MCF 10A (cell line): ENCODE data around the gene AP5B1. TPM values are rescaled to one million over a fixed set of nuclear protein-coding genes. Genes with fewer than 3 reads are reported as not detected.

Experiments
- BruUV-seq: library from RNA; stranded (reverse); fragments of 400-500 nt; replicated peaks from 2 replicates; lab custom pipeline; 2021; lab: Mats Ljungman, UMichigan
- CTCF ChIA-PET: fragments of 300-600 bp; sonication (Branson Sonifier 250); formaldehyde crosslinking; extraction: SDS; loops from one replicate; lab custom pipeline; 2021; ENCODE audit warnings: antibody characterized with exemption, inconsistent platforms; lab: Yijun Ruan, JAX
- POLR2A ChIA-PET: fragments of 300-600, 350-650 bp; sonication (Branson Sonifier 250); formaldehyde crosslinking; extraction: SDS; loops from one replicate; lab custom pipeline; 2020; ENCODE audit warnings: antibody characterized with exemption, inconsistent platforms; lab: Yijun Ruan, JAX
- DNase-seq: peaks from one replicate; pipeline ENCODE4 v3.0.0-alpha.2; 2018; ENCODE audit not compliant: unreplicated experiment
- H3K27ac Mint-ChIP-seq: one replicate; pipeline ENCODE4 v1.8.0; 2022; ENCODE audit warnings: mild to moderate bottlenecking, low read depth, mixed read lengths; ENCODE audit not compliant: unreplicated experiment
- H3K27me3 Mint-ChIP-seq: one replicate; pipeline ENCODE4 v1.8.0; 2022; ENCODE audit warnings: mixed read lengths; ENCODE audit not compliant: insufficient read depth, unreplicated experiment
- H3K36me3 Mint-ChIP-seq: one replicate; pipeline ENCODE4 v1.8.0; 2022; ENCODE audit warnings: mild to moderate bottlenecking, moderate library complexity, mixed read lengths; ENCODE audit not compliant: insufficient read depth, unreplicated experiment
- H3K4me1 Mint-ChIP-seq: one replicate; pipeline ENCODE4 v1.8.0; 2022; ENCODE audit warnings: mixed read lengths; ENCODE audit not compliant: insufficient read depth, unreplicated experiment
- H3K4me3 Mint-ChIP-seq: one replicate; pipeline ENCODE4 v1.8.0; 2022; ENCODE audit warnings: mild to moderate bottlenecking, moderate library complexity, mixed read lengths; ENCODE audit not compliant: unreplicated experiment
- H3K9me3 Mint-ChIP-seq: one replicate; pipeline ENCODE4 v1.8.0; 2022; ENCODE audit warnings: mixed read lengths; ENCODE audit not compliant: unreplicated experiment
- CTCF ChIP-seq: fragments of 200-600 bp; IDR thresholded peaks from one replicate; pipeline ENCODE4 v1.8.0; 2022; ENCODE audit warnings: antibody characterized with exemption, mild to moderate bottlenecking; ENCODE audit not compliant: unreplicated experiment
- intact Hi-C: fragments of 100-400 bp; cut with micrococcal nuclease; formaldehyde crosslinking; loops from 2 replicates; pipeline ENCODE4 v1.14.1; 2022
- total RNA-seq: library from RNA; stranded (reverse); gene quantifications from 2 replicates; pipeline ENCODE4 v1.2.3, GENCODE V29; 2022

The AP5B1 gene
- total RNA-seq, 1 experiment from 2014 or later = 12.9 TPM

- intact Hi-C loops = no loop called here
- Mint-ChIP-seq H3K4me1 (no peaks in the 10 kb centered on the region), H3K27ac (no peak overlapping the region), H3K4me3 (no peak overlapping the region), H3K9me3 (peaks cover 6% of the 10 kb centered on the region), H3K27me3 (no peaks in the 10 kb centered on the region), H3K36me3 (no peaks in the 10 kb centered on the region)
- ChIA-PET POLR2A (no interaction called here), CTCF (interaction anchor here (0.6 kb wide), 1 partner anchor 21 kb away, joined by 3 read pairs; no protein-coding TSS in a partner anchor)
- no TSS peak for BruUV-seq
- no peak for DNase-seq
- no peak for TF ChIP-seq CTCF
Measured at GRCh38 chr11:65730461-65730860, 50.3 kb downstream of the AP5B1 start.

- H3K9me3 Mint-ChIP-seq = peaks cover 6% of the 10 kb centered on the region
- H3K4me1 Mint-ChIP-seq = no peaks in the 10 kb centered on the region
- no peak for TF ChIP-seq CTCF
- ChIA-PET CTCF (interaction anchor here (0.6 to 1.9 kb wide), 7 partner anchors 17 to 266 kb away, joined by 3 to 7 read pairs (median 3); no protein-coding TSS in a partner anchor), POLR2A (interaction anchor here (1.5 kb wide), 1 partner anchor 16 kb away, joined by 4 read pairs; no protein-coding TSS in a partner anchor)
- BruUV-seq = no TSS peak
- H3K4me3 Mint-ChIP-seq = no peak overlapping the region
- intact Hi-C loops = no loop called here
- no peaks in the 10 kb centered on the region for H3K27me3 Mint-ChIP-seq
- no peak overlapping the region for H3K27ac Mint-ChIP-seq
- peaks cover 5% of the 10 kb centered on the region for H3K36me3 Mint-ChIP-seq
- DNase-seq = no peak
Measured at GRCh38 chr11:65727865-65728264, 52.9 kb downstream of the AP5B1 start.

GRCh38 chr11:65726660-65727059, 54.1 kb downstream of the AP5B1 start:
- no TSS peak for BruUV-seq
- intact Hi-C loops = no loop called here
- H3K4me3 Mint-ChIP-seq = no peak overlapping the region
- no peak overlapping the region for H3K27ac Mint-ChIP-seq
- H3K4me1 Mint-ChIP-seq = no peaks in the 10 kb centered on the region
- ChIA-PET CTCF (interaction anchor here (0.6 to 1.9 kb wide), 3 partner anchors 18 to 92 kb away, joined by 3 to 7 read pairs (median 4); no protein-coding TSS in a partner anchor), POLR2A (interaction anchor here (1.5 kb wide), 1 partner anchor 15 kb away, joined by 4 read pairs; no protein-coding TSS in a partner anchor)
- peaks cover 6% of the 10 kb centered on the region for H3K36me3 Mint-ChIP-seq
- TF ChIP-seq CTCF = no peak
- peaks cover 1% of the 10 kb centered on the region for H3K9me3 Mint-ChIP-seq
- no peak for DNase-seq
- H3K27me3 Mint-ChIP-seq = no peaks in the 10 kb centered on the region

Other genes with a start within 250 kb of the AP5B1 start
- 10.6 and 11.0 TPM in 2 replicates for gene LTBP3, start 222.6 kb downstream of the AP5B1 start, total RNA-seq
- 65.4 and 68.5 TPM in 2 replicates for gene ZNRD2, start 210.5 kb downstream of the AP5B1 start, total RNA-seq
- gene FAM89B, start 208.4 kb downstream of the AP5B1 start, total RNA-seq = 16.7 and 21.6 TPM in 2 replicates
- 31.3 and 40.6 TPM in 2 replicates for gene EHBP1L1, start 204.9 kb downstream of the AP5B1 start, total RNA-seq
- 0.25 TPM in 1 of 2 replicates, not detected in the other for gene KCNK7, start 185.2 kb downstream of the AP5B1 start, total RNA-seq
- 35.2 and 39.7 TPM in 2 replicates for gene MAP3K11, start 166.8 kb downstream of the AP5B1 start, total RNA-seq
- 40.9 and 45.8 TPM in 2 replicates for gene PCNX3, start 165.2 kb downstream of the AP5B1 start, total RNA-seq
- gene SIPA1, start 142.9 kb downstream of the AP5B1 start, total RNA-seq = 4.9 TPM in 2 replicates
- gene RELA, start 118.1 kb downstream of the AP5B1 start, total RNA-seq = 82.1 and 83.0 TPM in 2 replicates
- 37.6 and 48.1 TPM in 2 replicates for gene KAT5, start 68.7 kb downstream of the AP5B1 start, total RNA-seq
- 27.4 and 35.7 TPM in 2 replicates for gene RNASEH2C, start 60.2 kb downstream of the AP5B1 start, total RNA-seq
- gene OVOL1, start 6.1 kb upstream of the AP5B1 start, total RNA-seq = not detected in 2 replicates
- gene SNX32, start 53.0 kb upstream of the AP5B1 start, total RNA-seq = not detected in 2 replicates
- 589 and 611 TPM in 2 replicates for gene CFL1, start 77.2 kb upstream of the AP5B1 start, total RNA-seq
- gene MUS81, start 79.5 kb upstream of the AP5B1 start, total RNA-seq = 59.0 and 77.6 TPM in 2 replicates
- gene EFEMP2, start 91.8 kb upstream of the AP5B1 start, total RNA-seq = 2.4 and 3.3 TPM in 2 replicates
- not detected in 2 replicates for gene CTSW, start 98.9 kb upstream of the AP5B1 start, total RNA-seq
- gene FIBP, start 107.5 kb upstream of the AP5B1 start, total RNA-seq = 79.8 and 80.8 TPM in 2 replicates
- 16.4 and 20.8 TPM in 2 replicates for gene CCDC85B, start 109.7 kb upstream of the AP5B1 start, total RNA-seq
- gene FOSL1, start 119.4 kb upstream of the AP5B1 start, total RNA-seq = 95.3 and 124 TPM in 2 replicates
- gene C11orf68, start 138.1 kb upstream of the AP5B1 start, total RNA-seq = 48.0 and 49.4 TPM in 2 replicates
- 162 and 167 TPM in 2 replicates for gene DRAP1, start 138.4 kb upstream of the AP5B1 start, total RNA-seq
- not detected in 2 replicates for gene TSGA10IP, start 164.5 kb upstream of the AP5B1 start, total RNA-seq
- 61.7 and 67.4 TPM in 2 replicates for gene SART1, start 180.8 kb upstream of the AP5B1 start, total RNA-seq
- gene EIF1AD, start 221.2 kb upstream of the AP5B1 start, total RNA-seq = 21.7 and 33.5 TPM in 2 replicates
- 154 and 198 TPM in 2 replicates for gene BANF1, start 221.5 kb upstream of the AP5B1 start, total RNA-seq
- gene CST6, start 231.0 kb upstream of the AP5B1 start, total RNA-seq = not detected in 2 replicates
- gene CATSPER1, start 245.5 kb upstream of the AP5B1 start, total RNA-seq = 0.61 and 0.79 TPM in 2 replicates